Nephron progenitor cell (in vitro differentiated cells): ENCODE measurements around the gene NAV1.

Source experiments
- DNase-seq: peaks from one replicate; pipeline ENCODE4 v3.0.0; 2021
- H3K27ac Mint-ChIP-seq: 2 replicates; pipeline ENCODE4 v1.8.0; 2021; ENCODE audit warnings: mild to moderate bottlenecking, moderate library complexity, mixed read lengths
- H3K27me3 Mint-ChIP-seq: 2 replicates; pipeline ENCODE4 v1.8.0; 2021; ENCODE audit warnings: mild to moderate bottlenecking, low read depth, mixed read lengths; ENCODE audit not compliant: poor library complexity
- H3K36me3 Mint-ChIP-seq: 2 replicates; pipeline ENCODE4 v1.8.0; 2021; ENCODE audit warnings: low read depth, mixed read lengths
- H3K4me1 Mint-ChIP-seq: 2 replicates; pipeline ENCODE4 v1.8.0; 2021; ENCODE audit warnings: mixed read lengths
- H3K4me3 Mint-ChIP-seq: 2 replicates; pipeline ENCODE4 v1.8.0; 2021; ENCODE audit warnings: mild to moderate bottlenecking, moderate library complexity, mixed read lengths
- H3K9me3 Mint-ChIP-seq: 2 replicates; pipeline ENCODE4 v1.8.0; 2021; ENCODE audit warnings: mild to moderate bottlenecking, moderate library complexity, mixed read lengths
- CTCF ChIP-seq: fragments of 200-600 bp; sonication (generic); IDR thresholded peaks from 2 replicates; pipeline ENCODE4 v1.5.0; 2021; ENCODE audit warnings: antibody characterized with exemption

Gene NAV1

GRCh38 chr1:201525193-201525778, 13.6 kb upstream of the NAV1 start:
- peaks cover 21% of the 10 kb centered on the region for H3K9me3 Mint-ChIP-seq
- H3K36me3 Mint-ChIP-seq = no peaks in the 10 kb centered on the region
- H3K27ac Mint-ChIP-seq = no peak overlapping the region
- peaks cover 29% of the 10 kb centered on the region for H3K27me3 Mint-ChIP-seq
- peaks cover 6% of the 10 kb centered on the region for H3K4me1 Mint-ChIP-seq
- TF ChIP-seq CTCF = no peak
- H3K4me3 Mint-ChIP-seq = no peak overlapping the region
- no peak for DNase-seq

- Mint-ChIP-seq H3K36me3 (no peaks in the 10 kb centered on the region), H3K27ac (no peak overlapping the region), H3K27me3 (peaks cover 30% of the 10 kb centered on the region), H3K4me1 (peaks cover 19% of the 10 kb centered on the region), H3K4me3 (no peak overlapping the region), H3K9me3 (peaks cover 18% of the 10 kb centered on the region)
- DNase-seq = no peak
- no peak for TF ChIP-seq CTCF
Observed at GRCh38 chr1:201527879-201528278, 11.0 kb upstream of the NAV1 start.

DNA sequence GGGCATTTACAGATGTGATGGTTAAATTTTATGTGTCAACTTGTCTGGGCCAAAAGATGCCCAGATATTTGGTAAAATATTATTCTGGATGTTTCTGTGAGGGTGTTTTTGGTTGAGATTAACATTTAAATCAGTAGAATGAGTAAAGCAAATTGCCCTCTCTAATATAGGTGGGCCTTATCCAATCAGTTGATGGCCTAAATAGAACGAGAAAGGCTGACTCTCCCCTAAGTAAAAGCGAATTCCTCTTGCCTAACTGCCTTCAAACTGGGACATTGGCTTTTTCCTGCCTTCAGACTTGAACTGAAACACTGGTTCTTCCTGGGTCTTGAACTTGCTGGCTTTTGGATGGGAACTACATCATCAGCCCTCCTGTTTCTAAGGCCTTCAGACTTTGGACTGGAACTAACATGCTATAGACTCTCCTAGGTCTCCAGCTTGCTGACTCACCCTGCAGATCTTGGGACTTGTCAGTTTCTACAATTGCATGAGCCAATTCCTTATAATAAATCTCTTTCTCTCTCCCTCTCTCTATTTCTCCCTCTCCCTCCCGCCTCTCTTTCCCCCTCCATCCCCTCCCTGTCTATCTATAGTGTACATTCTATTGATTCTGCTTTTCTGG, 10.2 kb upstream of the NAV1 start:
- DNase-seq = no peak
- peaks cover 12% of the 10 kb centered on the region for H3K9me3 Mint-ChIP-seq
- H3K27ac Mint-ChIP-seq = no peak overlapping the region
- H3K36me3 Mint-ChIP-seq = no peaks in the 10 kb centered on the region
- H3K4me1 Mint-ChIP-seq = peaks cover 19% of the 10 kb centered on the region
- H3K4me3 Mint-ChIP-seq = no peak overlapping the region
- H3K27me3 Mint-ChIP-seq = peaks cover 34% of the 10 kb centered on the region
- no peak for TF ChIP-seq CTCF

DNA sequence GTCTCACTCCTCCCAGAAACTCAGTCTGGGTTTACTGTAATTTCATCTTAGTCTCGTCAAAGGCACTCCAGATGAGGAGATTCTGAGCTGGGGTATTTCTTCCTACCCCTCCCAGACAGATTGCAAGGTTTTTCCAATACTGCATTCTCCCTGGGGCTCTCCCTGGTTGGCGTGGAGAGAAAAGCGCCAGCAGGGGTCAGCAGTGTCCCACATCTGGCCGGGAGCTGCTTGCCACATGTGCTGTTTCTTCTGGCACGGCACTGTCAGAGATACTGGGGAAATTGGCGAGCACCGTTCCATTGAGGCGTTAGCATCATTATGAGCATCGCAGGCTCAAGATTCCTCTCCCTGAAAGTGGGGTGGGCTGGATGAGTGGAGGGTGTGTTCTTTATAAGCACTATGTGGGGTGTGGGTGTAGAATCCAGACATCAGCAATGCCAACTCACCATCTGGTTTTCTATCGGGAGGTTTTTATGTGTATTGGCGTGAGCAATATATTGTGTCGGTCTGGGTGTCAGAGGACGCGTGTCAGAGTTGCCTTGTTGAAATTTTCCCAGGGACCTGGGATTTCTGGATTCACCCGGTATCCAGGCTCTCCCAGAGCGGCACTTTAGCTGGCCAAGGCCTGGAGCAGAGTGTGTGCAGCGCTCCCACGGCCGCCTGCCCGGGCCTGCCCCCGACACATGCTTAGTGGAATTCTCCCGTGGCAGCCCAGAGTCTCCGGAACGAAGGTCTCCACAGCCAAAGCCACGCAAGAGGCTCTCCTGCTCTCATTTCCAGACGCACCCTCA, 8.0 kb upstream of the NAV1 start:
- H3K9me3 Mint-ChIP-seq = no peaks in the 10 kb centered on the region

GRCh38 chr1:201531551-201532425, 7.1 kb upstream of the NAV1 start:
- no peak for DNase-seq
- Mint-ChIP-seq H3K9me3 (no peaks in the 10 kb centered on the region), H3K36me3 (no peaks in the 10 kb centered on the region), H3K27ac (no peak overlapping the region), H3K4me3 (no peak overlapping the region), H3K4me1 (peaks cover 39% of the 10 kb centered on the region), H3K27me3 (peaks cover 40% of the 10 kb centered on the region)
- TF ChIP-seq CTCF = no peak

More for the DNA sequence above, 8.0 kb upstream of the NAV1 start:
- Mint-ChIP-seq H3K27ac (no peak overlapping the region), H3K36me3 (no peaks in the 10 kb centered on the region), H3K27me3 (peaks cover 39% of the 10 kb centered on the region), H3K4me3 (no peak overlapping the region), H3K4me1 (peaks cover 33% of the 10 kb centered on the region)
- TF ChIP-seq CTCF = peak; percentile 84
- peak; percentile 86 for DNase-seq
